SKM-1 treated with dmso at 0.1 percent for 144 hours (cell line): Measurements from ENCODE around the gene CYP2J2.
A peak's percentile ranks its signal among the peaks of the same experiment; 100 is the strongest.
"Not testable (repeated sequence)": the region's sequence is repeated elsewhere in the genome, so short reads cannot be mapped to it uniquely, and the experiment has no call there.

Experiments
- DNase-seq: peaks from one replicate; lab custom pipeline; 2025; ENCODE audit not compliant: unreplicated experiment; lab: John Stamatoyannopoulos, UW

CYP2J2 gene

DNA sequence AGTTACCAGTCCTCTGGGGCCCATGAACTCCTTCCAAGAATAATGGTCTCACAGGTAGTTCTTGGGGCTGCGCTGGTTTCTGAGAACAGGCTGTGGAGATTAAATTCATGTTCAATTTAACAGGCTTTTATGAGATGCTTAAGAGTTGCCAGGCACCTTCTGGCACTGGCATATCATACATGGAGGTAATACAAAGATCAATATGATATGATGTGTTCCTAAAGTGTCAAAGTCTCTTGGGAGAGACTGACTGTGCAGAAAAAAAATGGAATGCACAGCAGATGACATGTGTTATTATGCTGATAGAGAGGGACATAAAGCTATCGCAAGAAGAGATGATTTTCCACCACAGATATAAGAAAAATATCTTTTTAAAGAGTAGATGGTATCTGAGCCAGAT is 6.8 kb downstream of the CYP2J2 start:
- no peak for DNase-seq

DNA sequence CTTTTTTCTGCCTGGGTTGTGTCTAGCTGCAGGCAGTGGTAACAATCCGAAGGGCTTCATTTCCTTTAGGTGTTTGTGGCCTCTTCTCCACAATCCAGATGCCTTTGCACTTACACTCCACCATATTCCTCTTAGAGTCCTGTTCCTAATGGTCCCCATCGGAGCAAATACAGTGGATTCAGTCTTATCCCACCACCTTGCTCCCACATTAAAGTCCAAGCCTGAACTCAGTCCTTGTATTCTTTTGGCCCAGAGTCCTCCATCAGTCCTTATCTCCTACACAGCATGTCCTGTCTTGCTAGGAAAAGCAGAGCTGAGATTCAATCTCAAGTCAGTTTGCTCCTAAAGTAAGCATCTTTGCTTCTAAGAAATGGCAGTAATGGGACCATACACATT is 8.8 kb downstream of the CYP2J2 start:
- no peak for DNase-seq

DNA sequence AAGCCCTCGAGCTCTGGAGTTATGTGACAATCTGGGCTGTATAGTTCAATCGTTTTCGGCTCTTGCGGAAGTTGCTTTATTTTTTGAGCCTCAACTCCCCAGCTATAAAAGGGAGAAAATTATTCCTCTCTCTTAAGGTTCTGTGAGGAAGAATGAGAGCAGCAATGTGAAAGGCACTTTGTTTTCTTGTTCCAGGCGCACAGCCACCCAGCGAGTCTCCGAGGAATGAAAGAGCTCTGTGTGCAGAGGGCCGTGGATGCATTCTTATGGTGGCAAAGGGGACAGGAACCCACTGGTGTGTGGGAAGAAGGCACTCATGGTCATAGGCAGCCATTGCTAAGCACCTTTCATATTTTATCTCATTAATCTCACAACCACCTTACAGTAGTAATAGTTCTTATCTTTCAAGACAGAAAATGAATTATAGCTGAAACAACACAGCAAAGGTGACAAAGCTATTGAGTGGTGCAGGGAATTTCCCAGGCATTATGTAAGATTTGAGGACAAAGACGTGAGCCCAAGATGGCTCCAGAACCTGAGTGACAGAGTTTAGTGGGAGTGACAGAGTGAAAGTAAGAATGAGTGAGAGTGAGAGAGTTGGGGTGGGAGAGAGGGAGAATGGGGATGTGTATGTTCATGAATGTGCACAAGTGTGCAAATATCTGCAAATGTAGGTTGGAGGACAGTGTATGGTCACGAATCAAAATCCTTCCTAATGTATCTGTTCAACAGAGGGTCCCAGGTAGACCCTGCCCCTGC is 9.4 kb downstream of the CYP2J2 start:
- no peak for DNase-seq

DNA sequence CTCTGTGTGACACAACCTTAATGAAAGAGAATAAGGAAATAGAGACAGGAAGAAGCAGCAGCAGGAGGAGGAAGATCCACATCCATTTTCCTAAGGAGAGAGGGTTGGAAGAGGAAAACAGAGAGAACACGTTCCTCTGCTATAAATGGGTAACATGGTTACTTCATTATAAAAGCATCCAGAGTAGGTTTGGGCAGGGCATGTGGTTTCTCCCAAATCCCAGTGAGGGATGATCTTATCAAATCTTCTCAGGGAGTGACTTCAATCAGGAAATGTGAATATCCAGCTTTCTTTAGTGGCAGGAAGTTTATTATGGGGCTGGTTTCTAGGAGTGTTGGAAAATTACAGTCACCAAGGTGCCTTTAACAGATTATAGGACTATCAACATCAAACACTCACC is 11.1 kb downstream of the CYP2J2 start:
- no peak for DNase-seq

DNA sequence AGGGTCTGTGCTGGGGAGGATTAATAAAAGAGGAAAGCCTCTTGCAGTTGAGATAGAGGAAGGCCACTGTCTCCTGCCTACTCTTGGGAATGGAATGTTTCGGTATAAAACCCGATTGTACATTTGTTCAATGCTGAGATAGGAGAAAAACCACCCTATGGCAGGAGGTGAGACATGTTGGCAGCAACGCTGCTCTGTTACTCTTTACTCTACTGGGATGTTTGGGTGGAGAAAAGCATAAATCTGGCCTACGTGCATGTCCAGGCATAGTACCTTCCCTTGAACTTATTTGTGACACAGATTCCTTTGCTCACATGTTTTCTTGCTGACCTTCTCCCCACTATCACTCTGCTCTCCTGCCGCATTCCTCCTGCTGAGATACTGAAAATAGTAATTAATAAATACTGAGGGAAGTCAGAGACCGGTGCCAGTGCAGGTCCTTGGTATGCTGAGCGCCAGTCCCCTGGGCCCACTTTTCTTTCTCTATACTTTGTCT is 11.7 kb downstream of the CYP2J2 start:
- DNase-seq = not testable (repeated sequence)

DNA sequence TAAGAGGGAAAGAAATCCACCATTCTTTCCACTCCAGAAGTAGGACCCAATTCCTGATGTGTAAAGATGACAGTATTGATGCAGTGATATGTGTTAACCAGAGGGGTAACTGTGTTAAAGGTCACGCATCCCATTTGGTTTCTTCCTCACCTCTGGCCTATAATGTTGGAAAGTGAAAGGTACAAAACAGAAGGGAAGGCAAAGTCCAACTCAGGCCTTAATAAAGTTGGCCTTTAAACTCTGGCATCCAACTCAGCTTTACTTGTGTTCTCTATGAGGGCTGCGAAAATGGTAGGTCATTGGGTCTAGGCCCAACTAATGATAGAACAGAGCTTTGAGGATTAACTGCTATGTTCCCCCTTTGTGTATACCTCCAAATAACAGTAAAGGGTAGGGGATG is 17.9 kb downstream of the CYP2J2 start:
- no peak for DNase-seq

DNA sequence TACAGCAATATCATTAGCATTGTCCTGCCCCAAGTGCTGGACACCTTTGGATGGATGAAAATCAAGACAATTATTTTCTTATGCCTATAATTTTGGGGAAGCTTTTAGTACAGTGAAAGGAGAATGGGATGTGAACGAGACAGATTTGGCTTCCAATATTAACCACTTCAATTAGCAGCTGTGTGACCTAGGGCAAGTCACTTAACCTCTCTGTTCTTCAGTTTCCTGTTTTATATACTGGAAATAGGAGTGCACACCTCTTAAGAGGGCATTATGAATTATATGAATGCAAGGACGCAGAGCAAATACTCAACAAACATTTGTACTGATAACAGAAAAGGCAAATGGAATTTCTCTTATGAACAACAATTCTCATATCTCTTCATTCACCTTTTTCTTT is 18.5 kb downstream of the CYP2J2 start:
- DNase-seq = no peak

DNA sequence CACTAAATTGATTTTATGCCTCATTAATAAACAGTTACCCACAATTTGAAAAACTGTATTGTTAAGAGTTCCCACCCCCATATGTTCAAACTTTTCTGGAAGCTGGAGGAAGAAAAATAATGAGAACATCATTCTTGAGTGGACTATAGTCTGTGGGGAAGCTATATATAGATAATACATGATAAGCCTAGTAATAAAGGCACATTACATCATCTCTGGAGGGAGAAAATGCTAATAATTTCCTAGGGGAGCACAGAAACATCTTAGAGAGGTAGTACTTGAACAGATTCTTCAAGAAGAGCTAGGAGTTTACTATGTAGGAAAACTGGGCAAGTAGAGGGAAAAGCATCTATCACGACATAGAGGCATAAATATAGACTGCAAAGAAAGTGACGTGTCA is 19.6 kb downstream of the CYP2J2 start:
- no peak for DNase-seq

DNA sequence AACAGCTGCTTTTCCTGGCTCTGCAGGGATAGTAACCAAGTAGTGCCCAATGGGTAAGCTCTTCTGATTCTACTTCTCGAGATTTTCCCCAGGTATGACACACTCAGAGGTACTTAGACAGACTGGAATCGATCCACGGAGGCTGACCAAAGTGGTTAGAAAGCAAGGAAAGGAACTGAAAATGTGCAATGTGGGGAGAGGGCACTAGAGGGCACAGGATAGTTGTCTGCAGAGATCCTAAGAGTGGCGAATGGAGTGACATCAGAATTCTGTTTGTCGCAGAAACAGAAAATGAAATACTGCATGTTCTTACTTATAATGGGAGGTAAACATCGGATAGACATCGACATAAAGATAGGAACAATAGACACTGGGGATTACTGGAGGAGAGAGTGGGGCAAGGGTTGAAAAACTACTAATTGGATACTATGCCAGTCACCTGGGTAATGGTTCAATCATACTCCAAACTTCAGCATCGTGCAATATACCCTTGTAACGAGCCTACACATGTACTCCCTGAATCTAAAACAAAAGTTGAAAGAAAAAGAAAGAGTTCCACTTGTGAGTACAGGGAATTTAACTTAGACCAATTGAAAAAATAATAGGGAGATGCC is 23.3 kb downstream of the CYP2J2 start:
- peak; percentile 29 for DNase-seq

DNA sequence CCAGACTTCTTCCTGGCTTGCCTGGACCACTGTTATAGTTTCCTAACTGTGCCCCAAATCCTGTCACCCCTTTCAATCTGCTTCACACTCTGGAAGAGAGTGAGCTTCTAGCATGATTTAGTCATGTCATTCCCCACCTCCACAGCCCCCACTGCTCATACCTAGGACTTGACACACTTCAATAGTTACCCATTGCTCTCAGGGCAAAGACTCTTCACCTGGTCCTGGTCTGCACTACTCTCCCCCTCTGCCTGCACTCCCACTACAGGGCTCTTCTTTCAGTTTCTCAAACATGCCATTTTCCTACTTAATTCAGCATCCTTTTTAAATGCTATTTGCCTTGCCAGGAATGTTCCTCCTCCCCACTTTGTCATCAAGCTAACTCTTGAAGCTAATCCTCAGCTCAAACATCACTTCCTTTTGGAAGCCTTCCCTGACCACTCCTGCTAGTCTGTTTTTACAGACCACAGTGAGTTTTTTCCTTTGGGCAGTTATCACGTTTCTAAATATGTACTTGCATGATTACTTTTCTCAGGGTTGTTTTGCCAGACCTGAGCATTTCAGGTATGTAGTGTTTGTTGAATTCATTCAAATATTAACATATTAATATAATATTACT is 24.7 kb downstream of the CYP2J2 start:
- no peak for DNase-seq

DNA sequence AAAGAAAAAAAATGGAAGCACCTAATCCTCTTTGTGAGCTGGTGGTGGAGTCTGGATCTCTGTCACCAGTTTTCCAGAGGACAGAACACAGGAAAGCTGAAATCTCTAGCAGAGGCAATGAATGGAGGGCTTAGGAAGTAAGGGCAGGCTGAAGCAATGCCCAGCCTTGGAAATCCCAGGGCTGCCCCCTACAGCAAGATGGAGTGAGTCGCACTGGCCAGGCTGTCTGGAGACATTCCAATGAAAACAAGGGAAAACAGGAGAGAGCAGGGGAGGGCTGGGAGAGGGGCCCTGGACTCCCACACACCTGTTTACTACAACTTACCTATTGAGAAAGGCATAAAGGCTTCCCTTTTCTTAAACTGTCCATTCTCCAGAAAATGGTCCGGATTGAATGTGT is 25.9 kb downstream of the CYP2J2 start:
- DNase-seq = no peak

DNA sequence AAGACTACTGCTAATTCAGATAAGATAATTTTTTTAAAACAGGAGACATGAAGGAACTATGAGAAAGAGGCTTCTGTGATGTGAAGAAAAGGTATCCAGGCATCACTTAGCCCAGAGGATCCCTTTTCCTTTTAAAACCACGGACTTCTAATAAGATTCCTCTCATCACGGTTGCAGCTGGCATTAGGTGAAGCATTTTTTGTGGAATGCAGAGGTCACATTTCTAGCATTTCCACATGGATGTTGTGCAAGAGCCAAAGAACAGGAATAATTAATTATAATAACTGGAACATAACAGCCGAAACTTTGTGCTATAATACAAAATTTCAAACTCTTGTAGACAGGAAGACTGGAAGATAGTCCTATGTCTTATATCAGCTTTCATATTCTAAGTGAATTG is 27.6 kb downstream of the CYP2J2 start:
- DNase-seq = no peak

DNA sequence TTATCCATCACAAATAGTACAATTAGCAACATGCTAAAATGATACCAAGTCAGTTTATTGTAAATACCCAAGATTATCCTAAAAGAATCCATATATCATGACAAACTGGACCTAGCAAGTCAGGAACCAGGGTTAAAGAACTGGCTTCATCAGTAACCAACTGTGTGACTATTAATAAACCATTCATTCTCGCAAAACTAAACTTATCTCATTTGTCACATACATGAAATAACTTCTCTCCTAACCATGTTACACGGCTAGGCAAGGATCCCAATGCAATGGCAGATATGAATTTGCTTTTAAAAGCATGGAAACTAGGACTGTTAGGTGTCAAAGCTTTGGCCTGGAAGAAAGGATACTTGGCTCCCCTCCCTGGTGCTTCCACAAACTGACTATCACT is 29.4 kb downstream of the CYP2J2 start:
- DNase-seq = no peak

DNA sequence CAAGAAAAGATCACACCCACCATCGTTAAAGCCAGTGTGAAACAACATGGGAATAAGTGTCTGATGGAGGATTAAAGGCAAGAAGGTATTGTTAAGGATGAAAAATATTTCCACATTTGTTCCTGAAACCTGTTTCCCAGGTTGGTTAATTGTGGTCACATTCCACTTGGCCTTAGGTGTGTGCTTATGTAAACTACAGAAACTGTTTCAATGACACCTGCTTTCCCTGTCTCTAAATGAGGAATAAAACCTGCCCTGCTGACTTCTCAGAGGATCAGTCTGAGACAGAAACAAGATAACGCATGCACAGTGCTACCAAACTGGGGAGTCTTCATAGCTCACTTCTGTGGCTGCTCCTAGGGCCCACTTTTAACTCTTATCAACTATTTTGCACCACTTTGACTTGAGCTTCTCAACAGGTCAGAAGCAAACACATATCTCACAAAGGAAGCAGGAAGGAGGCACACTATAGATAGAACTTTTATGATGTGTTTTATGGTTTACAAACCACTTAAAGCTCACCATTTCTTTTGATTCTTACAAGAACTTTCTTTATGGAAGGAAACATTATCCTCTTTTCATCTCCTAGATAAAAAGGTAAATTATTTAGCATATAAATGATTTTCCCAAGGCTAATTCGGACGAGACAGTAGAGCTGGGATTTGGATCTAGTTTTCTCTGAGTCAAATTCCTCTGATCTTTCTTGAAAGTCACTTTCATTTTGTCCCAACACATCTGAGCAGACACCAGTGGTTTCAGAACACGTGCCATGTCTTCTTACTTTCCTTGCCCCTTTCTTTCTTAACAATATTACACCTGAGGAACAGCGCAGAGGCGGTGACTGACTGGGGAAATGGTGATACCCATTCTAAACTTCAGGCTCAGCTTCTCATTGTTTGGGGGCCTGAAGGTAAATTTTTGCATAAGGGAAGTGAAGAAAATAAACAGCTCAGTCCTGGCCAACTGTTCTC is 33.4 kb downstream of the CYP2J2 start:
- DNase-seq = no peak

DNA sequence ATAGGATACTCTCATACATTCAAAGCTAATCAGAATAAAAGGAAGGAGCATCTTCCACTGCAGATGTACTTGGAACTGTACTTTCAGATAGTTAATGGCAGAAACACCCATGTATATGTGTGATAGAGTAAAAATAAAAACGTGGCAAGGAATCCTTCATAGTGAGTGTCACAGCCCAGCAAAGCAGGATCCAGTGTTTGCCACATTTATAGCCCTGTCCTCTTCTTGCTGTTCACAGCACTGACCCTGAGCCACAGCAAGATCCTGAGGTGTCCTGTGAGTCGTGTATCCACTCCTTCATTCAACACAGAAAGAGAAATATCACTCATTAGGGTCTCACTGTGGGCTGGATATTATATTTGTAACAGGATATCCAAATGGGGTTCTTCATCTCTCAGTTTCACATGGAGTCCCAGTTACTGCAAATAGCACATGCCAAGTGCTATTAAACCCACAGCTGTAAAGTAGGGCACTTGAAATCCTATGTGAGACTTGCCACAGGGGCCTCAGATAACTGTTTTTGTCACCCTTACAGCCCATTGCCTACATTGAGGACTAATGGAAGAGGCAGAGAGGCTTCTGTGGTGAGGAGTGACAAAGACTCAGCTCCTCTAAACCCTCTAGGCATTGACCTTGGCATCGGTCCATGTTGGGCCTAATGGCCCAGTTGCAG is 41.3 kb downstream of the CYP2J2 start:
- DNase-seq = no peak

DNA sequence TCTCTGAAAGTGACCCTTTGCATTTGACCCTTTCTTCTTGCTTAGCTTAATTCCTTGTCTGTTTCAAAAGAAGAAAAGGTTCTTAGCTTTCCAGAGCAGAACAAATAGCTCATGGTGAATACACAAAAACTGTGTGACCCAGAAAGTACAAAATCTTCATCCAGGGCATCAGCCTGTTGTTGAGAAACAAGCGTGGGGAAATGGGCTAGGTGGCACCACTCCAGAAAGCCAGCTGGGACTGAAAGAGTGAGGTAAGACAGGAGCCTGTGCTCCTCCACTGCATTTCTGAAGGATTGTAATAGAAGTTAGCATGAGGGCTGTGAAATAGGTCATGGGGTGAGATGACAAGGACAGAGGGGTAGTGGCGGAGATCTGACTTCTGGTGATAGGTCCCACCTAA is 45.8 kb downstream of the CYP2J2 start:
- DNase-seq = no peak

DNA sequence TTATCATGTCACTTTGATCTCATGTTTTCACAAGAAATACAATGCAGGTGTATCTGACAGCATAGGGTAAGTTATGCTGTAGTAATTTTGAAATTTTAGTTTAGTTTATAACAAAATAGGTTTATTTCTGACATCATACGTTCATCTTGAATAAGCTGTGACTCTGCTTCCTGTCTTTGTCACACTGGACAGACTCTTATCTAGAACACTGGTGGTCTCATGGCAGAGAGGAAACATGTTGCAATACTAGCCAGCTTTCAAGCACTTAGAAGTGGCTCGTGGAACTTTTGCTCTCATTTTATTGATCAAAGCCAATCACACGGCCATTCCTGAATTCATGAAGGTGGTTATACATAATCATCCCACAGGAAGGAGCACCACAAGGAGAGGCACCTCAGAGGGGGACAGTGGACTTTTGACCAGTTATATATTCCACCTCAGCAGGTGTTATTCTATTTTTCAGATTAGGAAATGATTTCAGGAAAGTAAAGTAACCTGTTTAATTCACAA is 46.5 kb downstream of the CYP2J2 start:
- DNase-seq = no peak

DNA sequence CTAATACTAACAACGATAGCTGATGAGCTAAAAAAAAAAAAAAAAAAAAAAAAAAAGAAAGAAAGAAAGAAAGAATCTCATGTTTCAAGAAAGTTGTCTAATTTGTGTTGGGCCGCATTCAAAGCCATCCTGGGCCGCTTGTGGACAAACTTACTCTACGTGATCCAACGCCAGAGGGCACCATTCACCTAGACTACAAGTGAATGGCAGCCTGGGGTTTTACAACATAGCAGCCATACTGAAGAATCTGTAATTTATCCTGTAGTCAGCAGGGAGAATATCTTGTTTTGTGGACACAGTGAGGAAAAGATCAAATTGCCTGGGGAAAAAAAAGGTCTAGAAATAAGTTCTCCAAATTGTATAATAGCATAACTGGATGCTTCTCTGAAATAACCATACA is 47.0 kb downstream of the CYP2J2 start:
- DNase-seq = peak; percentile 10

DNA sequence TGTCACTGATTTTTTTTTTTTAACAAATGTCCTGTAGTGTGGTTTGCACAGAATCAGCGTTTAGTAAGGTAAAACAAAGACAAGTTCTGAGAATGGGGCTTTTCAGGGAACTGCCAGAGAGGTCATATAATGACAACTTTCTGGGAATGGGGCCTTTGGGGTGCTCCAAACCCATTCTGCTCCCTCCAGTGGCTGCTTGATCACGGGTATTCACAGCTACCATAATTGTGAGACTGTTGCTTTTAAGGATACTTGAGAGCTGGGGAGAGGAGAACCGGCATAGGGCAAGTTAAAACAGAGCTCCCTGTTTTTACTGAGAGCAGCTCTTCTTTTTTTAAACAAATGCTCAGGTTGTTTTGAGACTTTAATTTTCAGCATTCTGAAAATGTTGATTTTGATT is 48.2 kb downstream of the CYP2J2 start:
- DNase-seq = no peak

DNA sequence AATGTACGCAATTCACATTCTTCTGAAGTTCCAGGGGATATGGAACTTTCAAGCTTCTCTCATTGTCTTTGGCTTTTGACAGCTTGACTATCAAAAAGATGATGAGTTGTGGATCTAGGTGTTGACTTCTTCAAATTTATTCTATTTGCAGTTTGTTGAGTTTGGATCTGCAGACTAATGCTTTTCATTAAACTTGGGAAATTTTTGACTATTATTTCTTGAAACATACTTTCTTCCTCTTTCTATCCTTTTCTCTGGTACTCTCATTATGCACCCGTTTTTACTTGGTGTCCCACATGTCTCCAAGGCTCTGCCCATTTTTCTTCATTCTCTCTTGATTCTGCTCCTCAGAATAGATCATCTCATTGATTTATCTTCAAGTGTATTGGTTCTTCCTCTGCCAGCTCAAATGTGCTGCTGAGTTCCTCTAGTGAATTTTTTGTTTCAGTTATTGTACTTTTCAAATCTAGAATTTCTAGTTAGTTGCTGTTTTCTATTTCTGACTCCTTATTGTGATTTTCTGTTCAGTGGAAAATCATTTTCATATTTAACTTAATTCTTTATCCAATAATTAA is 49.4 kb downstream of the CYP2J2 start:
- no peak for DNase-seq
